NOMO-1 treated with DMSO at 0.1 percent for 48 hours (cell line): Measurements from ENCODE around the gene HMCN1.

Experiments used
- DNase-seq: peaks from one replicate; lab custom pipeline; 2025; ENCODE audit not compliant: unreplicated experiment; lab: John Stamatoyannopoulos, UW

The HMCN1 gene

GRCh38 chr1:185895208-185895900 lies 161.2 kb downstream of the HMCN1 start:
- no peak for DNase-seq

GRCh38 chr1:185896863-185897262 lies 162.7 kb downstream of the HMCN1 start:
- no peak for DNase-seq

- no peak for DNase-seq
Measured at GRCh38 chr1:185906186-185906585, 172.0 kb downstream of the HMCN1 start.

- no peak for DNase-seq
Measured at GRCh38 chr1:185907246-185907645, 173.1 kb downstream of the HMCN1 start.

- no peak for DNase-seq
Measured at GRCh38 chr1:185911978-185912377, 177.8 kb downstream of the HMCN1 start.

- DNase-seq, result no peak
Measured at GRCh38 chr1:185912504-185912903, 178.3 kb downstream of the HMCN1 start.

- no peak for DNase-seq
Measured at GRCh38 chr1:185914089-185914488, 179.9 kb downstream of the HMCN1 start.

- DNase-seq, result no peak
Measured at GRCh38 chr1:185916861-185917260, 182.7 kb downstream of the HMCN1 start.

GRCh38 chr1:185917646-185918045 lies 183.5 kb downstream of the HMCN1 start:
- DNase-seq, result no peak

GRCh38 chr1:185920602-185921001 lies 186.4 kb downstream of the HMCN1 start:
- no peak for DNase-seq

- no peak for DNase-seq
Measured at GRCh38 chr1:185921636-185922035, 187.4 kb downstream of the HMCN1 start.

- no peak for DNase-seq
Measured at GRCh38 chr1:185926588-185926987, 192.4 kb downstream of the HMCN1 start.

GRCh38 chr1:185929776-185930175 lies 195.6 kb downstream of the HMCN1 start:
- DNase-seq, result no peak

GRCh38 chr1:185931438-185931837 lies 197.2 kb downstream of the HMCN1 start:
- DNase-seq, result no peak

- no peak for DNase-seq
Measured at GRCh38 chr1:185933580-185933979, 199.4 kb downstream of the HMCN1 start.

- no peak for DNase-seq
Measured at GRCh38 chr1:185934476-185935189, 200.4 kb downstream of the HMCN1 start.

GRCh38 chr1:185935360-185935759 lies 201.2 kb downstream of the HMCN1 start:
- no peak for DNase-seq

GRCh38 chr1:185936641-185937040 lies 202.4 kb downstream of the HMCN1 start:
- DNase-seq, result no peak

GRCh38 chr1:185938396-185938795 lies 204.2 kb downstream of the HMCN1 start:
- no peak for DNase-seq

GRCh38 chr1:185939142-185939541 lies 205.0 kb downstream of the HMCN1 start:
- no peak for DNase-seq

- no peak for DNase-seq
Measured at GRCh38 chr1:185942961-185943360, 208.8 kb downstream of the HMCN1 start.

GRCh38 chr1:185956881-185957280 lies 222.7 kb downstream of the HMCN1 start:
- no peak for DNase-seq
